Neural crest cell (in vitro differentiated cells): ENCODE data around the gene PC. TPM values are rescaled to one million over a fixed set of nuclear protein-coding genes. Genes with fewer than 3 reads are reported as not detected.
A peak's percentile ranks its signal among the peaks of the same experiment; 100 is the strongest.

ENCODE experiments used
- DNase-seq: peaks from one replicate; pipeline ENCODE4 v3.0.0; 2021; ENCODE audit warnings: low read depth, mixed read lengths, low spot score
- H3K27ac Mint-ChIP-seq: one replicate; pipeline ENCODE4 v1.8.0; 2021; ENCODE audit warnings: mild to moderate bottlenecking, mixed read lengths; ENCODE audit not compliant: unreplicated experiment
- H3K27me3 Mint-ChIP-seq: 2 replicates; pipeline ENCODE4 v1.8.0; 2021; ENCODE audit warnings: low read depth, mild to moderate bottlenecking, mixed read lengths
- H3K36me3 Mint-ChIP-seq: 2 replicates; pipeline ENCODE4 v1.8.0; 2021; ENCODE audit warnings: low read depth, mild to moderate bottlenecking, mixed read lengths
- H3K4me1 Mint-ChIP-seq: 2 replicates; pipeline ENCODE4 v1.8.0; 2021; ENCODE audit warnings: mixed read lengths
- H3K4me3 Mint-ChIP-seq: one replicate; pipeline ENCODE4 v1.8.0; 2021; ENCODE audit warnings: mild to moderate bottlenecking, mixed read lengths
- H3K9me3 Mint-ChIP-seq: 2 replicates; pipeline ENCODE4 v1.8.0; 2021; ENCODE audit warnings: mixed read lengths
- total RNA-seq: library from RNA; stranded (reverse); gene quantifications from 2 replicates; pipeline ENCODE4 v1.2.1, GENCODE V29; 2021
- TF ChIP-seq, protein P1 (sequence below): fragments of 200-600 bp; sonication (generic); conservative IDR thresholded peaks from 2 replicates; pipeline ENCODE4 v1.5.0; 2021; ENCODE audit warnings: antibody characterized with exemption, mild to moderate bottlenecking

The PC gene
- total RNA-seq, 1 donor from 2014 or later, result 53.6 TPM

DNA sequence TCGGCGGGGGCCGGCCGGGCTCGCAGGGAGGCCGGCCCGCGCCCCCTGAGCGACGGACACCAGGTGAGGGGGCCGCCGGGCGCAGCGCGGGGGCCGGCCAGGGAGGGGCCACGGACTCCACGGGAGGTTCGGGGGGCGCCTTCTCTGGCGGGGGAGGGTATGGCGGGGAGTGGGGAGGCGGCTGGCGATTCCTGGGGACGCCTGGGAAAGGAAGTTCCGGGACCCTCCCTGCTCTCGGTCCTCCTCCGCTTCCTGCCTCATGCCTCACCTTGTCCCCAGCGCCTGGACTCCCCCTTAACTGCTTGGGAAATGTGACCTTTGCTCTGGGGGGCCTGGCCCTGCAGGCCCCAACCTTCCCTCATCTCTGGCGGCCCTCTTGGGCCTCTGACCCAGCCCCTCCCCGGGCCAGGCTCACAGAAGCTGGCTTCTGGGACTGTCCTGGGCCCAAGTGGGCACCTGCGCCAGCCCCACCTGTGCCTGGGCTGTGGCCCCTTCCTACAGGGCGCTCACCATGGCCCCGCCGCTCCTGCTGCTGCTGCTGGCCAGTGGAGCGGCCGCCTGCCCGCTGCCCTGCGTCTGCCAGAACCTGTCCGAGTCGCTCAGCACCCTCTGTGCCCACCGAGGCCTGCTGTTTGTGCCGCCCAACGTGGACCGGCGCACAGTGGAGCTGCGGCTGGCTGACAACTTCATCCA is 100.8 kb downstream of the PC start:
- H3K27ac Mint-ChIP-seq, result no peak overlapping the region

DNA sequence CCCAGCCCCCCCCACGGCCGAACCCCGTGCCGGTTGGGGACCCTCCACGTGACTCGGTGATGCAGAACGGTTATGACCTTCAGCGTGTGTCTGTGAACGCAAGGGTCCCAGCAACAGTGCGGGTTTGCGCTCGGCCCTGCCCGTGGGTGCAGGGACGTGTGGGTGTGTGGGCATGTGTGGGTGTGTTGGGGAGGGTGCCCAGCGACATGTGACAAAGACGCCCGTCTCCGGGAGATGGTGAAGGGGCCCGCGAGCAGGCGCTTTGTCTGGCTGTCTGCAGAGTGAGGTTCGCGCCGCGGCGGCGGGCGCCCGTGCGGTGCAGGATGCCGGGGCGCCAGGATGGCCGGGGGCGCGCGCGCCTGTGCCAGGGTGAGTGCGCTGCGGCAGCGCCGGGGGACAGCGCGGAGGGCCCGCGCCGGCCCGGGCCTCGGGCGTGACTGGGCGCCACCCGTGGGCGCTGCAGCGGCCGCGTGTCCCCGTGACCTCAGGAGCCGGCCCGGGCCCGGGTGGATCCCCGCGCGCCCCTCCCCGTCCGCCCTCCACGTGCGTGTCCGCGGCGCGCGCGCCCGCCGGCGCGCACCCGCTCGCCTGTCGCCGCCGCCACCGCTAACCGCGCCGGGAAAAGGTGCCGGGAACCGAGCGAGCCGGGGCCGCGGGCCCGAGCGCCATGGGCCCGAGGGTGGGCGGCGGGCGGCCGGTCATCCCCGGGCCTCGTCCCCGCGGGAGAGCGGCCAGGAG is 101.5 kb downstream of the PC start, which contains the start of gene LRFN4:
TSS of gene LRFN4 (plus strand) at position 569 of the 738 bp plus-strand sequence. CDS start 681 bp downstream, outside the sequence.
- Mint-ChIP-seq H3K4me3 (peak within 1 kb of the TSS; percentile 90), H3K9me3 (no peaks in the 10 kb centered on the region), H3K4me1 (peaks cover 8% of the 10 kb centered on the region), H3K27me3 (no peaks in the 10 kb centered on the region), H3K27ac (peak within 1 kb of the TSS; percentile 88), H3K36me3 (peaks cover 2% of the 10 kb centered on the region)
- no peak for DNase-seq
- TF ChIP-seq, protein P1, sequence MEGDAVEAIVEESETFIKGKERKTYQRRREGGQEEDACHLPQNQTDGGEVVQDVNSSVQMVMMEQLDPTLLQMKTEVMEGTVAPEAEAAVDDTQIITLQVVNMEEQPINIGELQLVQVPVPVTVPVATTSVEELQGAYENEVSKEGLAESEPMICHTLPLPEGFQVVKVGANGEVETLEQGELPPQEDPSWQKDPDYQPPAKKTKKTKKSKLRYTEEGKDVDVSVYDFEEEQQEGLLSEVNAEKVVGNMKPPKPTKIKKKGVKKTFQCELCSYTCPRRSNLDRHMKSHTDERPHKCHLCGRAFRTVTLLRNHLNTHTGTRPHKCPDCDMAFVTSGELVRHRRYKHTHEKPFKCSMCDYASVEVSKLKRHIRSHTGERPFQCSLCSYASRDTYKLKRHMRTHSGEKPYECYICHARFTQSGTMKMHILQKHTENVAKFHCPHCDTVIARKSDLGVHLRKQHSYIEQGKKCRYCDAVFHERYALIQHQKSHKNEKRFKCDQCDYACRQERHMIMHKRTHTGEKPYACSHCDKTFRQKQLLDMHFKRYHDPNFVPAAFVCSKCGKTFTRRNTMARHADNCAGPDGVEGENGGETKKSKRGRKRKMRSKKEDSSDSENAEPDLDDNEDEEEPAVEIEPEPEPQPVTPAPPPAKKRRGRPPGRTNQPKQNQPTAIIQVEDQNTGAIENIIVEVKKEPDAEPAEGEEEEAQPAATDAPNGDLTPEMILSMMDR, result no peak

More for the DNA sequence above, 100.8 kb downstream of the PC start:
- Mint-ChIP-seq H3K4me1 (peaks cover 8% of the 10 kb centered on the region), H3K9me3 (no peaks in the 10 kb centered on the region), H3K4me3 (peak overlapping the region; percentile 81), H3K36me3 (no peaks in the 10 kb centered on the region), H3K27me3 (no peaks in the 10 kb centered on the region)
- no peak for DNase-seq
- TF ChIP-seq, protein P1, result no peak

DNA sequence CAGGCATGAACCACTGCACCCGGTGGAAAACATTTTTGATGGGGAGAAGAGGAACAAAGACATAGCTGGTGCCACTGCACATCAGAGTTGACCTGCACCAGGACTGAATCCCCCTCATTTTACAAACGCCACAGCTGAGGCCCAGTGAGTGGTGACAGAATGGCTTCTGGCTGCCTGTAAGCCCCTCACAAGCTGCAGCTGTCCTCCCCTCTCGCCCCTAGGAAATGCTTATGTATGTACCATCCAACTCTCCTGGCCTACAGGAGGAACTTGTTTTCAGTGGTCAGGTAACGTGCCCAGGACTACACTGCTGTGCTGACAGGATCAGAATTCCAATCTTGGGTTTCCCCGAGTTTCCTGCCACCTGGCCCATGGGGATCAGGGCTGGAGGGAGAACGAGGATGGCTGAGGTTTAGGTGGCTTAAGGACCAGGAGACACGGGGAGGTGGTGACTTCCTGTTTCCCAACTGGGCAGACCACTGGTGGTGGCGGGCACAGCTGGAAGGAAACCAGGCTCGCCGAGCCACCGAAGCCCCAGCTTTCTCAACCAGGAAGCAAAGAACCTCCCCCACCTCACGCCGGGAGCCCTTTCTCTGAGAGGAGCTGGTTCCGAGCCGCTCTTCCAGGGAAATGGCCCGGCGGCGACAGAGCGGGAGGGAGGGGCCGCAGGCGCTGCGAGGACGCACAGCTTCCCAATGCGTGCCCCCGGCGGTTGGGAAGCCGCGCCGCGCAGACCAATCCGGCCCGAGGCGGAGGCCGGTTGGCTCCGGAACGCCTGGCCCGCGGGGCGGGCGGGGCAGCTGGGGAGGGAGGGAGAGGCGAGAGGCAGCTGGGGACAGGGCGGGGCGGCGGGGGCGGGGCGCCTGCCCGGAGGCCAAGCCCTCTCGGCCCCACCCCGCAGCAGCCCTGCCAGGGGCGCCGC is 102.3 kb downstream of the PC start:
- Mint-ChIP-seq H3K4me3 (peak overlapping the region; percentile 86), H3K4me1 (peaks cover 8% of the 10 kb centered on the region), H3K36me3 (peaks cover 2% of the 10 kb centered on the region), H3K27me3 (no peaks in the 10 kb centered on the region), H3K9me3 (no peaks in the 10 kb centered on the region), H3K27ac (peak overlapping the region; percentile 60)
- TF ChIP-seq, protein P1, result no peak
- peak; percentile 84 for DNase-seq

DNA sequence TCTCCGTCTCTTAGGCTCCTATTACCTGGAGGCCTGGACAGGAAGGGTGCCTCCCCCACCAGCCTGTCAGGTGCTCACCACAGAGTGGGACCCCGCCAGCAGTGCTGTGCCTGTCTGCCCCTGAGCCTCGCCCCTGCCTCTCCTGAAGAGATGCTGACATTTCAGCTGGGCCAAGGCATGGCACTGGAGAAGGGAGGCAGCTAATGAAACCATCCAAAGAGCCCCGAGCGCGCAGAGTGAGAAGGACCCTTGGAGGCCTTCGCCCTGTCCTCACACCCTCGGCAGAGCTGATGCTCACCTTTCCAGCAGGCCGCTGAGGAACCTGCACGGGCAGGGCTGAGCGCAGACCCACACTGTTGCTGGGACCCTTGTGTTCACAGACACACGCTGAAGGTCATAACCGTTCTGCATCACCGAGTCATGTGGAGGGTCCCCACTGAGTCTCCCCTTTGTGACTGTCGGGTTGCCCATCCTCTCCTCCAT is 103.4 kb downstream of the PC start:
- peaks cover 2% of the 10 kb centered on the region for H3K36me3 Mint-ChIP-seq
- no peak overlapping the region for H3K27ac Mint-ChIP-seq
- H3K4me1 Mint-ChIP-seq, result peaks cover 8% of the 10 kb centered on the region
- H3K27me3 Mint-ChIP-seq, result no peaks in the 10 kb centered on the region
- H3K4me3 Mint-ChIP-seq, result peak overlapping the region; percentile 86
- TF ChIP-seq, protein P1, result no peak
- no peaks in the 10 kb centered on the region for H3K9me3 Mint-ChIP-seq
- no peak for DNase-seq

DNA sequence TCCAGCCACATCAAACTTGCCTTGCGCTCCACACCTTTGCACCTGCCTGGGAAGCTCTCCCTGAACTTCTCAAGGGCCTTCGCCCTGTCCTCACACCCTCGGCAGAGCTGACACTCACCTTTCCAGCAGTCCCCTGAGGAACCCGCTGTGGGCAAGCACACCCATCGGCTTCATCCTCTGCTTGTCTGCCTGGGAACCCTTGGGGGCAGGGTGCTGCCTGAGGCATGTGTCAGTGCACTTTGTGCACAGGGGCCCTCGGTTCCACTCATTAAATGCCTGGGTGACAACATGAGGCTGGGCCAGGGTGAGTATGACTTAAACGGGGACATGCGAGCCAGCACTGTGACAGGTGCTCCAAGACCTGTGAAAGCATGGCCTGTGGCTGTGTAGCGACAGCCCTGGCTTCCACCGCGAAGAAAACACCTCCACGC is 103.9 kb downstream of the PC start:
- H3K36me3 Mint-ChIP-seq, result peaks cover 2% of the 10 kb centered on the region
- peak overlapping the region; percentile 74 for H3K4me3 Mint-ChIP-seq
- DNase-seq, result no peak
- peaks cover 8% of the 10 kb centered on the region for H3K4me1 Mint-ChIP-seq
- H3K27me3 Mint-ChIP-seq, result no peaks in the 10 kb centered on the region
- H3K27ac Mint-ChIP-seq, result peak overlapping the region; percentile 75
- no peaks in the 10 kb centered on the region for H3K9me3 Mint-ChIP-seq
- TF ChIP-seq, protein P1, result no peak
